GM21576 (cell line): ENCODE measurements around the gene VANGL1.

ENCODE experiments used
- ATAC-seq: cut with Tn5 transposase; IDR thresholded peaks from one replicate; pipeline ENCODE4 v1.9.1; 2021; ENCODE audit warnings: mild to moderate bottlenecking, moderate library complexity; ENCODE audit not compliant: unreplicated experiment

The VANGL1 gene

GRCh38 chr1:115697619-115698018 is 55.8 kb downstream of the VANGL1 start:
- no peak for ATAC-seq

- ATAC-seq, result no peak
Measured at GRCh38 chr1:115701090-115701489, 59.3 kb downstream of the VANGL1 start.

GRCh38 chr1:115702959-115703358 is 61.2 kb downstream of the VANGL1 start:
- no peak for ATAC-seq

GRCh38 chr1:115705085-115705951 is 63.5 kb downstream of the VANGL1 start:
- no peak for ATAC-seq

- no peak for ATAC-seq
Measured at GRCh38 chr1:115705963-115706362, 64.2 kb downstream of the VANGL1 start.

GRCh38 chr1:115706587-115707425 is 65.0 kb downstream of the VANGL1 start:
- ATAC-seq, result peak; percentile 53

- ATAC-seq, result no peak
Measured at GRCh38 chr1:115710859-115711624, 69.3 kb downstream of the VANGL1 start.

- no peak for ATAC-seq
Measured at GRCh38 chr1:115712911-115713609, 71.3 kb downstream of the VANGL1 start.

- no peak for ATAC-seq
Measured at GRCh38 chr1:115713906-115714305, 72.1 kb downstream of the VANGL1 start.

GRCh38 chr1:115714572-115715141 is 72.9 kb downstream of the VANGL1 start:
- ATAC-seq, result no peak

- ATAC-seq, result peak; percentile 44
Measured at GRCh38 chr1:115717541-115717940, 75.8 kb downstream of the VANGL1 start.

- ATAC-seq, result no peak
Measured at GRCh38 chr1:115718011-115718754, 76.4 kb downstream of the VANGL1 start.

- no peak for ATAC-seq
Measured at GRCh38 chr1:115719285-115719684, 77.5 kb downstream of the VANGL1 start.

GRCh38 chr1:115722221-115722620 is 80.5 kb downstream of the VANGL1 start:
- no peak for ATAC-seq

- no peak for ATAC-seq
Measured at GRCh38 chr1:115723756-115724155, 82.0 kb downstream of the VANGL1 start.

GRCh38 chr1:115725600-115725999 is 83.8 kb downstream of the VANGL1 start:
- no peak for ATAC-seq

- ATAC-seq, result no peak
Measured at GRCh38 chr1:115726161-115726560, 84.4 kb downstream of the VANGL1 start.

- ATAC-seq, result no peak
Measured at GRCh38 chr1:115726570-115726969, 84.8 kb downstream of the VANGL1 start.

- ATAC-seq, result no peak
Measured at GRCh38 chr1:115727706-115728249, 86.0 kb downstream of the VANGL1 start.
